HEK293T (cell line): Measurements from ENCODE around the gene PIEZO1.

Source experiments
- CTCF ChIA-PET: fragments of 350-600 bp; formaldehyde crosslinking; extraction: SDS; loops from one replicate; lab custom pipeline; 2021; ENCODE audit warnings: antibody characterized with exemption, inconsistent platforms; lab: Yijun Ruan, JAX
- POLR2A ChIA-PET: fragments of 350-600 bp; formaldehyde crosslinking; extraction: SDS; loops from one replicate; lab custom pipeline; 2020; ENCODE audit warnings: antibody characterized with exemption, inconsistent platforms; lab: Yijun Ruan, JAX
- DNase-seq: peaks from one replicate; pipeline ENCODE4 v3.0.0; 2012; ENCODE audit warnings: mixed read lengths; ENCODE audit errors: extremely low spot score
- ARNT ChIP-seq: fragments of 450-650 bp; IDR thresholded peaks from 2 replicates; pipeline ENCODE4 v1.6.1; 2017; ENCODE audit warnings: mild to moderate bottlenecking
- BHLHE40 ChIP-seq: fragments of 450-650 bp; IDR thresholded peaks from 2 replicates; pipeline ENCODE4 v1.6.1; 2016; ENCODE audit warnings: mild to moderate bottlenecking, moderate library complexity, borderline replicate concordance
- CTBP1 ChIP-seq: fragments of 450-650 bp; IDR thresholded peaks from 2 replicates; pipeline ENCODE4 v1.6.1; 2016; ENCODE audit warnings: borderline replicate concordance
- ELF4 ChIP-seq: fragments of 450-650 bp; IDR thresholded peaks from 2 replicates; pipeline ENCODE4 v1.6.1; 2017; ENCODE audit warnings: antibody characterized with exemption
- FOXA1 ChIP-seq: fragments of 450-650 bp; IDR thresholded peaks from 2 replicates; pipeline ENCODE4 v1.6.1; 2016; ENCODE audit warnings: mild to moderate bottlenecking
- FOXK2 ChIP-seq: fragments of 450-650 bp; IDR thresholded peaks from 2 replicates; pipeline ENCODE4 v1.6.1; 2016; ENCODE audit warnings: mild to moderate bottlenecking
- FOXM1 ChIP-seq: fragments of 450-650 bp; IDR thresholded peaks from 2 replicates; pipeline ENCODE4 v1.6.1; 2017; ENCODE audit warnings: mild to moderate bottlenecking, borderline replicate concordance
- HDGF ChIP-seq: fragments of 450-650 bp; IDR thresholded peaks from 2 replicates; pipeline ENCODE4 v1.6.1; 2017; ENCODE audit warnings: antibody characterized with exemption, borderline replicate concordance
- L3MBTL2 ChIP-seq: fragments of 450-650 bp; conservative IDR thresholded peaks from 2 replicates; pipeline ENCODE4 v1.6.1; 2016; ENCODE audit warnings: mild to moderate bottlenecking
- LEF1 ChIP-seq: fragments of 450-650 bp; IDR thresholded peaks from 2 replicates; pipeline ENCODE4 v1.6.1; 2017; ENCODE audit warnings: mild to moderate bottlenecking, borderline replicate concordance
- NFRKB ChIP-seq: fragments of 450-650 bp; IDR thresholded peaks from 2 replicates; pipeline ENCODE4 v1.6.1; 2016; ENCODE audit warnings: mild to moderate bottlenecking, moderate library complexity
- PKNOX1 ChIP-seq: fragments of 450-650 bp; IDR thresholded peaks from 2 replicates; pipeline ENCODE4 v1.6.1; 2016
- SP1 ChIP-seq: fragments of 450-650 bp; IDR thresholded peaks from 2 replicates; pipeline ENCODE4 v1.6.1; 2017
- SUZ12 ChIP-seq: fragments of 450-650 bp; IDR thresholded peaks from 2 replicates; pipeline ENCODE4 v1.6.1; 2016; ENCODE audit warnings: mild to moderate bottlenecking
- TARDBP ChIP-seq: fragments of 450-650 bp; IDR thresholded peaks from 2 replicates; pipeline ENCODE4 v1.6.1; 2016
- ZNF384 ChIP-seq: fragments of 450-650 bp; IDR thresholded peaks from 2 replicates; pipeline ENCODE4 v1.6.1; 2016

The PIEZO1 gene

GRCh38 chr16:88700322-88700635 lies 84.7 kb downstream of the PIEZO1 start:
- no peak for TF ChIP-seq ELF4
- no peak for TF ChIP-seq BHLHE40
- TF ChIP-seq CTBP1 = no peak
- no peak for TF ChIP-seq SUZ12
- no peak for DNase-seq
- ChIA-PET POLR2A (interaction anchor here (0.8 kb wide), 1 partner anchor 37 kb away, joined by 3 read pairs; the partner anchor contains the start of gene MVD), CTCF (no interaction called here)

GRCh38 chr16:88699180-88699579 lies 85.8 kb downstream of the PIEZO1 start:
- ChIA-PET CTCF (no interaction called here), POLR2A (no interaction called here)
- DNase-seq = no peak
- no peak for TF ChIP-seq ZNF384
- TF ChIP-seq ARNT = no peak
- no peak for TF ChIP-seq FOXM1

GRCh38 chr16:88698646-88699045 lies 86.4 kb downstream of the PIEZO1 start:
- no peak for DNase-seq
- TF ChIP-seq FOXA1 (no peak), TARDBP (no peak), HDGF (no peak), ZNF384 (no peak), FOXK2 (no peak), ELF4 (no peak), SUZ12 (no peak), PKNOX1 (no peak), CTBP1 (no peak), L3MBTL2 (no peak), FOXM1 (no peak)
- CTCF ChIA-PET = interaction anchor here (0.6 to 0.8 kb wide), 2 partner anchors 26 to 244 kb away, joined by 3 read pairs; no protein-coding TSS in a partner anchor
- POLR2A ChIA-PET = no interaction called here

- CTCF ChIA-PET = interaction anchor here (0.6 to 0.8 kb wide), 2 partner anchors 25 to 244 kb away, joined by 3 read pairs; no protein-coding TSS in a partner anchor
- POLR2A ChIA-PET = no interaction called here
- no peak for TF ChIP-seq FOXA1
- no peak for TF ChIP-seq ZNF384
- TF ChIP-seq PKNOX1 = no peak
- no peak for TF ChIP-seq SUZ12
- TF ChIP-seq CTBP1 = no peak
- TF ChIP-seq HDGF = no peak
- no peak for TF ChIP-seq L3MBTL2
- no peak for TF ChIP-seq NFRKB
- TF ChIP-seq BHLHE40 = no peak
- TF ChIP-seq LEF1 = no peak
- no peak for TF ChIP-seq FOXM1
- TF ChIP-seq ELF4 = no peak
- no peak for TF ChIP-seq SP1
- no peak for TF ChIP-seq ARNT
- TF ChIP-seq FOXK2 = no peak
- DNase-seq = no peak
Measured at GRCh38 chr16:88697831-88698615, 87.0 kb downstream of the PIEZO1 start.

- TF ChIP-seq LEF1 = no peak
- TF ChIP-seq CTBP1 = no peak
- TF ChIP-seq BHLHE40 = no peak
- TF ChIP-seq SP1 = no peak
- TF ChIP-seq FOXK2 = no peak
- no peak for TF ChIP-seq FOXM1
- TF ChIP-seq ARNT = no peak
- TF ChIP-seq SUZ12 = no peak
- no peak for TF ChIP-seq HDGF
- TF ChIP-seq L3MBTL2 = no peak
- TF ChIP-seq FOXA1 = no peak
- POLR2A ChIA-PET = no interaction called here
- CTCF ChIA-PET = no interaction called here
- DNase-seq = no peak
Measured at GRCh38 chr16:88697116-88697830, 87.7 kb downstream of the PIEZO1 start.

- ChIA-PET CTCF (no interaction called here), POLR2A (no interaction called here)
- DNase-seq = no peak
- no peak for TF ChIP-seq PKNOX1
- no peak for TF ChIP-seq HDGF
- no peak for TF ChIP-seq CTBP1
- no peak for TF ChIP-seq FOXM1
- TF ChIP-seq ZNF384 = no peak
- TF ChIP-seq FOXA1 = no peak
- TF ChIP-seq L3MBTL2 = no peak
- TF ChIP-seq SUZ12 = no peak
- no peak for TF ChIP-seq LEF1
- TF ChIP-seq BHLHE40 = no peak
- TF ChIP-seq NFRKB = no peak
- TF ChIP-seq FOXK2 = no peak
Measured at GRCh38 chr16:88696441-88696840, 88.6 kb downstream of the PIEZO1 start.
